Cardiac septum (tissue), 1 donor: ENCODE results near the gene SLC29A1. TPM values are rescaled to one million over a fixed set of nuclear protein-coding genes. Genes with fewer than 3 reads are reported as not detected.
"Not testable (repeated sequence)": the region's sequence is repeated elsewhere in the genome, so short reads cannot be mapped to it uniquely, and the experiment has no call there.

ENCODE experiments used
- DNase-seq: peaks from one replicate; pipeline ENCODE4 v3.0.0-alpha.2; 2020; ENCODE audit warnings: low spot score
- intact Hi-C: fragments of 100-400 bp; cut with DNase I; formaldehyde crosslinking; loops from one replicate; pipeline ENCODE4 v1.14.0; 2022
- long read RNA-seq: library from polyadenylated mRNA; unstranded; transcript quantifications from one replicate; pipeline ENCODE4 v2.0.0, GENCODE V29; 2021
- total RNA-seq: library from RNA; stranded (reverse); fragmentation: NEBNext Ultra II Directional; extraction: Animal tissue kit (Norgen Biotek cat#: 25700); gene quantifications from one replicate; pipeline ENCODE4 v1.2.1, GENCODE V29; 2021
- donor health status: DM: no; HTN: no; CAD: no.

Gene SLC29A1
- 105 TPM for total RNA-seq
- long read RNA-seq, transcript SLC29A1-201 (12 exons, 2,159 nt), result minor isoform, 32 of 267 reads
- long read RNA-seq, transcript SLC29A1-209 (13 exons, 2,318 nt), result major isoform, 45 of 267 reads
- long read RNA-seq, transcript SLC29A1-206 (13 exons, 2,183 nt), result minor isoform, 25 of 267 reads
- long read RNA-seq, partial matches to known transcripts, result 52 of 267 reads
- long read RNA-seq, other reads (novel, unspliced or antisense), result 108 of 267 reads

GRCh38 chr6:44223319-44224028 lies at the start of gene SLC29A1:
SLC29A1 (plus strand) TSS chr6:44223595; CDS start chr6:44227314, 3,719 bp downstream.
- DNase-seq, result peak; percentile 93
- intact Hi-C loops, result loop anchor here (10.0 kb wide), 1 partner anchor 449 kb away; the partner anchor contains the start of gene VEGFA

- intact Hi-C loops, result no loop called here
- DNase-seq, result no peak
These were observed 47.1 kb upstream of the SLC29A1 start for GRCh38 chr6:44176130-44176761.

- intact Hi-C loops, result no loop called here
- no peak for DNase-seq
These were observed 46.5 kb upstream of the SLC29A1 start for GRCh38 chr6:44176762-44177509.

GRCh38 chr6:44177691-44178423 lies 45.5 kb upstream of the SLC29A1 start:
- DNase-seq, result no peak
- intact Hi-C loops, result no loop called here

- no peak for DNase-seq
- intact Hi-C loops, result no loop called here
These were observed 44.8 kb upstream of the SLC29A1 start for GRCh38 chr6:44178424-44179071.

- intact Hi-C loops, result no loop called here
- DNase-seq, result no peak
These were observed 44.3 kb upstream of the SLC29A1 start for GRCh38 chr6:44179072-44179536.

GRCh38 chr6:44179648-44180047 lies 43.7 kb upstream of the SLC29A1 start:
- DNase-seq, result no peak
- intact Hi-C loops, result no loop called here

GRCh38 chr6:44180406-44180805 lies 43.0 kb upstream of the SLC29A1 start:
- no peak for DNase-seq
- intact Hi-C loops, result no loop called here

GRCh38 chr6:44180886-44181285 lies 42.5 kb upstream of the SLC29A1 start:
- no peak for DNase-seq
- intact Hi-C loops, result no loop called here

GRCh38 chr6:44181784-44182183 lies 41.6 kb upstream of the SLC29A1 start:
- DNase-seq, intact Hi-C loops: not testable (repeated sequence)

GRCh38 chr6:44182911-44183390 lies 40.4 kb upstream of the SLC29A1 start:
- no peak for DNase-seq
- intact Hi-C loops, result no loop called here

GRCh38 chr6:44183783-44184182 lies 39.6 kb upstream of the SLC29A1 start:
- DNase-seq, result no peak
- intact Hi-C loops, result no loop called here

GRCh38 chr6:44185356-44185755 lies 38.0 kb upstream of the SLC29A1 start:
- intact Hi-C loops, DNase-seq: not testable (repeated sequence)

GRCh38 chr6:44185953-44186634 lies 37.3 kb upstream of the SLC29A1 start:
- intact Hi-C loops, result no loop called here
- no peak for DNase-seq

GRCh38 chr6:44186635-44187025 lies 36.8 kb upstream of the SLC29A1 start:
- intact Hi-C loops, result no loop called here
- DNase-seq, result no peak

GRCh38 chr6:44188819-44189218 lies 34.6 kb upstream of the SLC29A1 start:
- intact Hi-C loops, result no loop called here
- DNase-seq, result no peak

- intact Hi-C loops, result no loop called here
- no peak for DNase-seq
These were observed 34.1 kb upstream of the SLC29A1 start for GRCh38 chr6:44189257-44189656.

GRCh38 chr6:44190715-44191114 lies 32.7 kb upstream of the SLC29A1 start:
- intact Hi-C loops, result no loop called here
- no peak for DNase-seq
